Activated T-cell treated with anti-CD3 and anti-CD28 coated beads, Interleukin-2, amount 50 U/mL, for 1 hour (primary cell): ENCODE results near the gene RRAS2.
"Not testable (repeated sequence)": the region's sequence is repeated elsewhere in the genome, so short reads cannot be mapped to it uniquely, and the experiment has no call there.

ENCODE experiments used
- DNase-seq: peaks from one replicate; pipeline ENCODE4 v3.0.0-alpha.2; 2020

RRAS2 gene

DNA sequence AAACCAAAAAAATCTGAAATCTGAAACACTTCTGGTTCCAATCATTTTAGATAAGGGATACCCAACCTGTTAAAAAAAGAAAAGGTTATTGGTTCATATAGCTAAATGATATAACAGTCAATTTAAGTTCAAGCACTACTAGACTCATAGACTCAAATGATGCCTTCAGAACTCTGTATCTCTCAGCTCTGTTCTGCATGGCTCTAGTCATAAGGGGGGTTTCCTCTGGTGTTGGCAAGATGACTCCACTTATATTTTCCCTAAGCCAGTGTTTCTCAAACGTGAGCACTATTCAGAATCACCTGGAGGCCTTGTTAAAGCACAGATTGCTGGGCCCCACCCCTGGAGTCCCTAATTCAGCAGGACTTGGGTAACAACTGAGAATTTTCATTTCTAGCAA is 11.5 kb upstream of the RRAS2 start:
- no peak for DNase-seq

GRCh38 chr11:14369598-14369997 is 10.6 kb upstream of the RRAS2 start:
- no peak for DNase-seq

DNA sequence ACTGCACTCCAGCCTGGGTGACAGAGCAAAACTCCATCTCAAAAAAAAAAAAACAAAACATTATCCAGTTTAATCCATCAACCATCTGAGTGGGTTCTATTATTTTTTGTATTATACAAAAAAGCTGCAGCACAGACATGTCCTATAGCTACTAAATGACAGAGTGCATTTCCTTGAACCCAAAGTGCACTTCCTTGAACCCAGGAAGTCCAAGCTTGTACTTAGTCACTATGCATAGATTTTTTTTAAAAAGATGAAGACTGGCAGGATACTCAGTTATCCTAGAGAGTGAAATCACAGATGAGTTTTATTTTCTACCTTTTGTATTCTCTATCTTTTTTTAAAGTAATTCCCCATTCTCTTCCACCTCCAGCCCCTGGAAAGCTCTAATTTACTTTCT is 8.0 kb upstream of the RRAS2 start:
- no peak for DNase-seq

- no peak for DNase-seq
These were observed 5.3 kb upstream of the RRAS2 start for GRCh38 chr11:14364322-14364721.

DNA sequence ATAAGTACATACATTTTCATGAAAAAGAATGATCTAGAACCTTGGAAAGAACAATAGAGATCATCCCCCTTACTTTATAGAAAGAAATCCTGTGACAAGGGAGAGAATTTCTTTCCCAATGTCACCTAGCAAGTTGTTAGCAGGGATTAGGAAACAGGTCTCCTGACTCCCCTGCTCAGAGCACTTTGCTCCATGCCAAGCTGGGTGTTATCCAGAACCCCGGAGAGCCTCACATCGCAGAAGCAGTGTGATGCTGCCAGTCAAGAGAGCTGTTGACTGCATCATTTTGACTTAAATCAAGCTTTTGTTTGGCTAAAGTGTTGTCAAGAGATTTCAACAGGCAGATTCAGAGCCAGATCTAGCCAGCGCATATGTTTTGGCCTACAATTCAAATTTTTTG is 3.6 kb upstream of the RRAS2 start:
- no peak for DNase-seq

DNA sequence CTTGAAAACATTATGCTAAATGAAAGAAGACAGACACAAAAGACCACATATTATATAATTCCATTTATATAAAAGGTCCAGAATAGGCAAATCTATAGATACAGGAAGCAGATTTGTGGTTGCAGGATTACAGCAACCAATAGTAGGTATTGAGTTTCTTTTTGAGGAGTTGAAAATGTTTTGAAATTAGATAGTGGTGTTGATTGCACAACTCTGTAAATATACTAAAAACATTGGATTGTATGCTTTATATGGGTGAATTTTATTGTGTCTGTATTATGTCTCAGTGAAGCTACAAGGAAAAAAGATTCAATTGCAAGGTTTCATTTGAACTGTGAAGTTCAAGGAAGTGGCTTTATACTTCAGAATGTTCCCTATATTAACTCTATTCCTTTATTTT is 3.0 kb upstream of the RRAS2 start:
- DNase-seq, result no peak

GRCh38 chr11:14360976-14361375 is 2.0 kb upstream of the RRAS2 start:
- no peak for DNase-seq

DNA sequence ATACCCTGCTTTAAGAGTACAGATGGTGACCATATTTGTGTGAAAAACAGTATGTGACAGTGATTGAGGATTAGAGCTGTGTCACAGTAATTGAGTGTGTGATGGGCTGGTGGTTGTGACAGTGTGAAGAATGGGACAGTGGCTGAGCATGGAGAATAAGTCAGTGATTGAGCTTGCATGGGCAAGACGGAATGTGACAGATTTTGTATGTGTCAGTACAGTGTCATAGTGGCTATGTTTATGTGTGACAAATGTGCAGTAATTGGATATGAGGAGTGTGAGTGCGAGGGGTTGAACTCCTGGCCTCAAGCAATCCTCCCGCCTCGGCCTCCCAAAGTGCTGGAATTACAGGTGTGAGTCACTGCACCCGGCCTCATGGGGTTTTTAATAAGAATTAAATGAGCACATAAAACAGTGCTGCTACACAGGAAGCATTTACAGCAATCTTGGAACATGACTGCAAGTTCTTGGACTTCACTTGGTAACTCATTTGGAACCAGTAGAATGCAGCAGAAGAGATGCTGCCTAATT is 583 bp upstream of the RRAS2 start:
- DNase-seq, result no peak

- peak; percentile 58 for DNase-seq
These were observed 878 bp downstream of the RRAS2 start for GRCh38 chr11:14357881-14358728.

GRCh38 chr11:14356342-14356741 is 2.6 kb downstream of the RRAS2 start:
- DNase-seq, result no peak

DNA sequence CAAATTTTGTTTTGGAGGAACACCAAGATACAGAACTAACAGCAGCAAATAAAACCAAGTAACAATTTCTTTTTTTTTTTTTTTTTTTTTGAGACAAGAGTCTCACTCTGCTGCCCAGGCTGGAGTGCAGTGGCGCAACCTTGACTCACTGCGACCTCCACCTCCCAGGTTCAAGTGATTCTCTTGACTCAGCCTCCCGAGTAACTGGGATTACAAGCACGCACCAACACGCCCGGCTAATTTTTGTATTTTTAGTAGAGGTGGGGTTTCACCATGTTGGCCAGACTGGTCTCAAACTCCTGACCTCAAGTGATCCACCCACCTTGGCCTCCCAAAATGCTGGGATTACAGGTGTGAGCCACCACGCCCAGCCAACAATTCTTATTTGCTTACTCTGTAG is 4.4 kb downstream of the RRAS2 start:
- not testable (repeated sequence) for DNase-seq

- no peak for DNase-seq
These were observed 8.2 kb downstream of the RRAS2 start for GRCh38 chr11:14350716-14351238.

DNA sequence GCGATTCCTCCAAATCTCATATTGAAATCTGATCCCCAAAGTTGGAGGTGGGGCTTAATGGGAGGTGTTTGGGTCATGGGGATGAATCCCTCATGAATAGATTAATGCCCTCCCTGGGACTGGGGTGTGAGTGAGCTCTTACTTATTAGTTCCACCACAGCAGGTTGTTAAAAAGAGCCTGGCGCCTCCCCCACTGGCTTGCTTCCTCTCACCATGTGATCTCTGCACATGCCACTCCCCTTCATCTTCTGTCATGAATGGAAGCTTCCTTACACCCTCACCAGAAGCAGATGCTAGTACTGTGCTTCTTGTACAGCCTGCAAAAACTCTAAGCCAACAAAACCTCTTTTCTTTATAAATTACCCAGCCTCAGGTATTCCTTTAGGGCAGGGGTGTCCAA is 8.8 kb downstream of the RRAS2 start:
- no peak for DNase-seq

DNA sequence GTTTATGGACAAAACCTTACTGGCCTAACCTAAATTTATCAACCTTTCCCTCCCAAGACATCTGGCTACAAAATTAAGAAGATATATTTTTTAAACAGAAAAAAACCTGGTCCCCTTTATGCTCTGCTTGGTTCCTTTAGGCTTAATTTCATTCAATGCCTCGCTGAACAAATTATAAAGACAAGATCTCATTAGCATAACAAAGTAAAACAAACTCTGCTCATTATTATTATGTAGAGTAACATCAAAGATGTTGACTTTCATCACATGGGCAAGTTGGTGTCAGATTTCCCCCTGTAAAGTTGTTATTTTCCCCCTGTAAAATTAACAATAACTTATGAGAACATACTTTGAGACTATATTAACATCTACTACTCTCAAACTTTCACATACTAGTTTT is 11.0 kb downstream of the RRAS2 start:
- no peak for DNase-seq

GRCh38 chr11:14347494-14347893 is 11.5 kb downstream of the RRAS2 start:
- no peak for DNase-seq

DNA sequence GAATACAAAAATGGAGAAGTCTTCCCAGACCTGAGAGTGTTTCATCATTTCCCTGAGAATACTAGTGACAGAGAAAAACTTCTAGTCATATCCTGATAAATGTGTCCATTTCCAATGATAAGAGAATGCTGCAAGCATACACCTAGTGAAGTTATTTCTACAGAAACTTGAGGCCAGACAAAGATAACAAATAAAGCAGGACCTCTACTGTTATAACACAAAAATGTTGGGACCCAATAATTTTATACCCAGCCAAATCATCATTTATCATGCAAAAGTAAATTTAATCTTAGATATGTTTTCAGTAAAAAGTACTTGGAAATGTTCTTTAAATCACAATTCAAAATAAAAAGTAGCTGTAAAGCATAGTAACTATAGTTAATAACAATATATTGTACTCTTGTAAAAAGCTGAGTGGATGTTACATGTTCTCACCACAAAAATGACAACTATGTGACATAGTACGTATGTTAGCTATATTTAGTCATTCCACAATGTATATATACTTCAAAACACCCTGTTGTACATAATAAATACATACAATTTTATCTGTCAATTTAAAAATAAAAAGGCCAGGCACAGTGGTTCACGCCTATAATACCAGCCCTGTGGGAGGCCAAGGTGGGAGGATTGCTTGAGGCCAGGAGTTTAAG is 12.6 kb downstream of the RRAS2 start:
- DNase-seq, result no peak

- DNase-seq, result no peak
These were observed 13.3 kb downstream of the RRAS2 start for GRCh38 chr11:14345668-14346067.

GRCh38 chr11:14345016-14345415 is 14.0 kb downstream of the RRAS2 start:
- DNase-seq, result not testable (repeated sequence)

- no peak for DNase-seq
These were observed 16.1 kb downstream of the RRAS2 start for GRCh38 chr11:14342906-14343305.

DNA sequence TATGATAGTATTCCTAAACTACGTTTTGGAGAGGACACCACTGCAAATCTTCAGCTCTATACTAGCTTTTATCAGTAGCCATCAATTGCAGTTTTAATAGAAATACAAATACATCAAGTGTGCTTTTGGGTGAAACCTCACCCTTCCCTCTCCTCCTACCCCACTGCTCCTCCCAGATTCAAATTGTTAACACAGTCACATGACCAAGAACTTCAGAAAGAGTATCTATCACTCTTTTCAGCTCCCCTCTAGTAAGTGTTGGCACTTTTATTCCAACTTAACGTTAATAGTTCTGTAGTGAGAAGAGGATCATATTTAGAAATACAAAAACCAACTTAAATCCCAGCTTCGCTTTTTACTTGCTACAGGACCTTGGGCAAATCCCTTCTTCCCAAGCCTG is 17.0 kb downstream of the RRAS2 start:
- DNase-seq, result no peak

- no peak for DNase-seq
These were observed 18.3 kb downstream of the RRAS2 start for GRCh38 chr11:14340721-14341120.

GRCh38 chr11:14339356-14339755 is 19.6 kb downstream of the RRAS2 start:
- DNase-seq, result no peak

DNA sequence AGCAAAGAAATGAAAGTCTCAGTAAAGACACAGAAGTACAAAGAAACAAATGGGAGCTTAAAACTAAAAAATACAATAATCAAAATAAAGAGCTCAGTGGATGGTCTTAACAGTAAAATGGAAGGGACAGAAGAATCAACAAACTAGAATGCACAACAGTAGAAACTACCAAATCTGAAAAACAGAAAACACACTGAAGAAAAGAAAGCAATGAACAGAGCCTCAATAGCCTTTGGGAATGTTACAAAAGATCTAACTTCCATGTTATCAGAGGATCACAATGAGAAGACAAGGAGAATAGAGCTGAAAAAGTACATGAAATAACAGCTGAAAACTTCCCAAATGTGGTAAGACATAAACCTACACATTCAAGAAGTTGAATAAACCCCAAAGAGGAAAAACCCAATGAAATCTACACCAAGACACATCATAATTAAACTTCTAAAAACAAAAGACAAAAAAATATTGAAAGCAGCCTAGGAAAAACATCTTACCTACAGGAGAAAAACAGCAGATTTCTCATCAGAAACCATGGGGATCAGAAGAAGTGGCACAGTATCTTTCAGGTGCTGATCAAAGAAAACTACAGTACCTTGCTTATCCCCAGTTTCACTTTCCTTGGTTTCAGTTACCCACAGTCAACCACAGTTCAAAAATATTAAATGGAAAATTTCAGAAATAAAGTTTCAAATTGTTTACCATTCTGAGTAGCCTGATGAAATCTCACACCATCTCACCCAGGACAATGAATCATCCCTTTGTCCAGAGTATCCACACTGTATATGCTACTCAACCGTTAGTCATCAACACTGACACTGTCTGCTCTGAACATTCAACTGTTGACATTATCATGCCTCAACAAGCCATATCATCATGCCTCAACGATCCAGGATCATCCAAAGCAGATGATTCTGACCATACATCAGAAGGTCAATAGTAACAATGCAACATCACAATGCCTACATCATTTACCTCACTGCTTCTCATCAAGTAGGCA is 22.2 kb downstream of the RRAS2 start:
- DNase-seq, result no peak
